HG03159 (cell line): ENCODE data around the gene MRC2.

Experiments used
- ATAC-seq: cut with Tn5 transposase; IDR thresholded peaks from one replicate; pipeline ENCODE4 v1.9.1; 2021; ENCODE audit warnings: mild to moderate bottlenecking, moderate library complexity; ENCODE audit not compliant: unreplicated experiment

Gene MRC2

DNA sequence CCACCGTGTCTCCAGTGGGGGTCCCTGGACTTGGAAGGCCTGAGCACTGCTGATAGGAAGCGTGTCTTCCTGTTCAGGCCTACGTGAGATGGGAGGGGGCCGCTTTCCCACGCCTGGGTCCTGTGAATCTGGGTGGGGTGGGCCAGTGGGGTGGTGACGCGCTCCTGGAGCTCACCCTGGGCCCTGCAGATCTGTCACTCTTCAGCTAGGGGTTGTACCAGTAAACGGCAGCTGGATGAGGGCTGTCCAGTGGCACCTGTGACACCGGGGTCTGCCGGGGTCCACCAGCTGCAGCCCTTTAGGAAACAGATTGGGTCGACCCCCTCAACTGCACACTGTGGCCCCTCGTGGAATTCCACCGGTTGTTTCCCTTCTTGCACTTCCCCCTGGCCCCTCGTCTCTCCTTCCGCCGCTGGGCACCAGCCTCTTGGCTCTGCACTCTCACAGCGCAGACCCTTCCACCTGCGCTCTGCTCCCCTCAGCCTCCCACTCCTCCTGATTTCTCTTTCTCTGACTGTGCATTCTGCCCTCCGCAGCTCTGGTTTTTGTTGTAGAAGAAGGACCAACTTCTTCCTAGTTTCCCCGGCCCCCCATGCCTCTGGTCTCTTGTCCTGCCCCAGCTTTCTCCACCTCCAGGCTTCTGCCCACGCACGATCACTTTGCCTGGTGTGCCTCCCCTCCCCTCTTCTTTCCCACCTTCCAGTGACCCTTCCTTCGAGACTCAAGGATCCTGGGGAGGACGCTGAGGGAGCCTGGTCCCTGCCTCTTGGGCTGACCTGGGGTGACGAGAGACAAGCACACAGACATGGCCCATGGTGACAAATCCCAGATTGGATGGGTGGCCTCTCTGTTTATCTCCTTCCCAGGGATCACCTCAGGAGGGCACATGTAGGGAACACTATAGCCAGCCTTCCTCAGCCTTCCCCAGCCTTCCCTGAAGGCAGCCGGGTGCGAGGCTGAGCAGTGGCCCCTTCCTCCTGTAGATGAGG, 4.8 kb downstream of the MRC2 start:
- ATAC-seq, result no peak

DNA sequence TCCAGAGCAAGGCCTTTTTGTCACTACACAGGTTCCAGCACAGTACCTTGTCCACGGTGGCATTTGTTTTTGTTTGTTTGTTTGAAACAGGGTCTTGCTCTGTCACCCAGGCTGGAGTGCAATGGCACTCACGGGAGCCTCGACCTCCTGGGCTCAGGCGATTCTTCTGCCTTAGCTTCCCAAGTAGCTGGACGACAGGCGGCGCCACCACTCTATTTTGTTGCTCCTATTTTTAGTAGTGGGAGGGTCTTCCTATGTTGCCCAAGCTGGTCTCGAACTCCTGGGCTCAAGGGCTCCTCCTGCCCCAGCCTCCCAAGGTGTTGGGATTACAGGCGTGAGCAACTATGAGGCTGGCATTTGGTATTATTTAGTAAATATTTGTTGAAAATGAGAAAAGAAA, 10.3 kb downstream of the MRC2 start:
- ATAC-seq, result no peak

- ATAC-seq, result no peak
These were observed 13.7 kb downstream of the MRC2 start for GRCh38 chr17:62641153-62641552.

DNA sequence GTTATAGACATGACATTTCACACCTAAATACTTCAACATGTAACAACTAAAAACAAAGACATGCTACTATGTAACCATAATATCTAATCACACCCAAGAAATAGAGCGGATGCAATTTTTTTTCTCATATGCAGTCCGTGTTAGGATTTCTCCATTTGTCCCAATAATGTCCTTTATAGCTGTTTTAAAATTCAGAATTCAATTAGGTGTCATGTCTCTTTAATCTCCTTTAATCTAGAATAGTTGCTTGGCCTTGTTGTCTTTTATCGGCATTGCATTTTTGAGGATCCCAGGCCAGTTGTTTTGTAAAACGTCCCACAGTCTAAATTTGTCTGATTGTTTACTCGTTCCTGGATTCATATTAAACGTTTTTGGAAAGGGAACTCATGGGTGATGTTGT, 14.5 kb downstream of the MRC2 start:
- no peak for ATAC-seq

DNA sequence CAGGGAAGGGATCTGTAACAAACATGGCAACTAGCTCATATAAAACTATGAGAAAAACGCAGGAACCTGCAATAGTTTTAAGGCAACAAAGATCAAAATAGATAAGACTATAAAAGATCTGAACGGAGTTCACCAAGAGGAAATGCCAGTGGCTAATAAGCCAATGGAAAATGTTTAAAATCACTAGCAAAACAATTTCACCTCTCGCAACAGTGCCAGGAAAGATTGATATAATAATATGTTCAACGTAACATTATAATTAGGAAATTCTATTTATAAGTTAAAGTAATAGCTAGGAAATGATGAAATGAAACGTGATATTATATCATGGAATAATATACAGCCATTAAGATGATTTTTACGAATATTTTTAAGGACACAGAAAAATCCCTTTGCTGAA, 16.0 kb downstream of the MRC2 start:
- ATAC-seq, result no peak

DNA sequence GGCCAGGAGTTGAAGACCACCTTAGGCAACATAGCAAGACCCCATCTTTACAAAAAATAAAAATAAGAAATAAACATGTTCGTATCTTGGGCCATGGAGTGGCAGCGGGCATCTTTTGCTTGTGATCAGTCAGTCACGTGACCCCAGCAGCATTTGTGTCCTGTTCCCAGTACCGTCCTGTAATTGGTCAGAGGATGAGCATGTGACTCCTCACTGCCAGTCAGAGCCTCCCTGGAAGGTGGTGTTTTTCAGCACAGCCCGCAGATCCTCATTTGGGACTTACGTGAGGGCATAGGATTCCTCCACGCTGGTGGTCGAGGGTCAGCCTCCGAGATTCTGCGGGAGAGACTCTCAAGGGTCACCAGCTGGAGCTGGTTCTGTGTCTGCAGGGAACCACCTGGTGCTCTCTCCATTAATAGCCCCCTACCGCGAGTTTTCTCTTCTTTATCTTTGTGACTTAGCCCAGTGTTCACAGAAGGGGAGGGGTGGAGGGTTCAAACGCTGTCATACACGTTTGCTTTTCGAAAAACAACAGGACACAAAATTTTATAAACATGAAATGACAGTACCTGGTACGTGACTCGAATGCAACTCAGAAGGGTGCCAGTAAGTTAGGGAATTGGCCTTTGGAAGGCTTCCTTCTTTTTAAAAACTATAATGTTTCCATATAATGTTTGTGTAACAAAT, 17.2 kb downstream of the MRC2 start:
- ATAC-seq, result no peak

- ATAC-seq, result no peak
These were observed 20.9 kb downstream of the MRC2 start for GRCh38 chr17:62648251-62648955.

DNA sequence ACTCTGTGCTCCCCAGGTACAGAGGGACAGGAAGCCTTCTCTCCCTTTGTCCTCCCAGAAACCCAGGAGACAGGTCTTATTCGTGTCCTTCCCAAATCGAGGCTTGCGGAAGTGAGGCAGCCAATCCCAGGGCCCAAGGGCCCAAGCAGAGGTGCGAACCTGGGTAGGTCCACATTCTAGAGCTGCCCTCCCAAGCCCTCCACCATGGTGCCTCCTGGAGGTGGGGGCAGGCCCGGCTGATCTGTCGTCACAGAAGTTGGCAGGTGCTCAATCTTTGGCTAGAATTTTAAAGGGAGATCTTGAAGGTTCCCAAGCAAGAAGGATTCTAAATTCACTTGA, 21.5 kb downstream of the MRC2 start:
- ATAC-seq, result no peak

- no peak for ATAC-seq
These were observed 22.1 kb downstream of the MRC2 start for GRCh38 chr17:62649570-62649969.

DNA sequence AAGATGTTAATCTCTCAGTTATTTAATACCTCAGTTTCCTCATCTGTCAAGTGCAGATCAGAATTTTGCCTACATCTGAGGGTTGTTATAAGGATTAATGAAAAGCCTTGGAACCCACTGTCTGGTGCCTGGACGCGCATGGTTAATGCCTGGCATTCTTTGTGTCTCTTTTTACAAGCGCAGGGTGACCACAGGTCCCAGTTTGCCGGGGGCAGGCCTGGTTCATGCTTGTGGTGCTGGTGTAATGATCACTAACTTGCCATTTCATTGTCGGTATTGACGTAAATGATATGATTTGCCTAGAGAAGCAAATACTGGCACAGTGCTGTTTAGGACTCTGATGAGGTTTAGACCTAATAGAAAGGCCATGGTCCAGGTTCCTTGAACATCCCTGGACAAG, 23.1 kb downstream of the MRC2 start:
- ATAC-seq, result no peak

GRCh38 chr17:62652251-62653001, 25.0 kb downstream of the MRC2 start:
- ATAC-seq, result no peak

GRCh38 chr17:62653002-62653825, 25.7 kb downstream of the MRC2 start:
- peak; percentile 87 for ATAC-seq

DNA sequence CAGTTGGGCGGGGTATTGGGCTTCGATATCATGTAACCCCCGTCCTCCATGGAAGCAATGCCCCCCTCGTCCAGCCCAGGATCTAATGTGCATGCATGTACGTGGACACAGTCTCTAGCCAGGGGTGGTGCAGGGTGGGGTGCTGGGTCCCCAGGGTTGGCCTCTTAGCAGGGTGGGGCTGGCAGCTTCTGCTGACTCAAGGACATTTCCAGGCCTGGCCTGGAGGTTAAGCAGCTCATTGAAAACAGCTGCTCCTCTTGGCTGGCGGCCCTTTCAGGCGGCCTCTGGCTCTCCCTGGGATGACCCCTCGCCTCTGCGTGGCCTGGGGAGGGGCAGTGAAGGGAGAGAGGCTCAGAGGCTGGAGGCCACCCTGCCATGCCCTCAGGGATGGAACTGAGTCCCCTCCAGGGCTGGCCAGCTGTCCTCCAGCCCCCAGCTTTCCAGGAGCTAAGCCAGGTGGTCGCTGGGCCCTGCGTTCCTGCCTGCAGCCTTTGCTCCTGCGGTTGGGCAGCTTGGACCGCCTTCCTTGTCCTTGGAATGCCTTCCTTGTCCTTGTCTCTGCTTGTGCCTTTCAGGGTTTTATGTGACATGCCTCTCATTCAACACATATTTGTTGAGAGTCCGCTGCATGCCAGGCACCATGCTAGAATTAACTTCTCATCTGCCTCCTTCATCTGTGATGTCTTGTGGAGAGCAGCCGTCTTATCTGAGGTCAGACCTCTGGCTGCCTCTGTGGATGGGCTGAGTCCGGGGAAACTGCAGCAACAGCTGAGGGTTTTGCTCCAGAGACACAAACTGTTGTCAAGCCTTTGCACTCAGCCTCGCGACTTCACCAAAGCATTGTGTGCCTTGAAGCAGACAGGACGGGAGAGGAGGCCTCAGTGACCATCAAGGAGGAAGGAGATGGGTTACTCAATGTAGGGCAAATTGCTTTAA, 26.6 kb downstream of the MRC2 start:
- no peak for ATAC-seq

GRCh38 chr17:62655656-62656055, 28.2 kb downstream of the MRC2 start:
- no peak for ATAC-seq

DNA sequence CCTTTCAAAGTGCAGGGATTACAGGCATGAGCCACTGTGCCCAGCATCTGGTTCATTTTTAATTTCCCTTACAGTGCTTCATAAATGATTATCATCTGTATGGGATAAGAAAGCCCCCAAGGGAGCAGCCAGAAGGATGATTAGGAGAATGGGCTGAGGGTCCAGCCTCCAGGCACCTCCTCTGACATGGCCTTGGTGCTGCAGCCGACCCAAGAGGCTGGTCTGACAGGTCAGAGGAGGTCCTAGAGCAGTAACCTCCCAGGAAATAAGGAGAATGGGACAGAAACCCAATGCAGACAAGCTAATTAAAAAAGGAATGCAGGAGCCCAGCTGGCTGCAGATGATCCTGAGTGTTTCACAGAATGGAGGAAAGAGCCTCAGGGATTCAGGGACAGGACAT, 29.0 kb downstream of the MRC2 start:
- ATAC-seq, result no peak

GRCh38 chr17:62657145-62657665, 29.7 kb downstream of the MRC2 start:
- no peak for ATAC-seq

GRCh38 chr17:62657690-62658089, 30.2 kb downstream of the MRC2 start:
- ATAC-seq, result no peak

DNA sequence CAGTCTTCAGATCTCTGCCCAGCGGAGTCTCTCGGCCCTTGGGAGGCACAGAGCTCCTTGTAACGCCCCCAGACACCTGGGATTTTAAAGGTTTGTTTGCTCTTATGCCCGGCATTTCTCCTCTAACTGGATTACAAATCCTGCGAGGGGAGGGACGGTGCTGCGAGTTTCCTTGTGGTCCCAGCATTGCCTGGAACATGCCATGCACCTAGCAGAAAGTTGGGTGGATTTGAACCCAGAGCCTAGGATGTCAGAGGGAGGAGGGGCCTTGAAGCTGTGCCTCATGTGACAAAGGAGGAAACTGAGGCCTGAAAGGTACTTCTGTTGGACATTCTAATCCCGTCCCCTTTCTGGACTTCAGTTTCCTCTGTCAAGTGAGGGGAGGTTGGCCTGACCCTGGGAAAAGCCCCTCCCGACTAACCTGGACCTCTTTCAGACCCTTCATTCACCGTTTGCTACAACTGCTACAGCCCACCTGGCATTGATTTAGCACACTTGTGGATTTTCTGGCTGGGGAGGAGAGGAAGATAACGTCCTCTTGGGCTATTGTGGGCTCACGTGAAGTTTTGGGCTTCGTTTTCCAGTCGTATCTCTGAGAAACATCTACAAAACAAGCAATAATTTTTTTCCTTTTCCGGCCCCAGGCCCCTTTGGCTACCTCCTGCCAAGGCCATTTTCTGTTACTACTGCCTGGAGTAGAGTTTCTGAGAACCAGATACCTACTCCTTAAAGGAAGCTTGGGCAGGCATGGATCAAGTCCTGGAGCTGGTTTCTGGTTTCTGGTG, 30.9 kb downstream of the MRC2 start:
- no peak for ATAC-seq
